Measurements from ENCODE around the gene RIMKLB. TPM values are rescaled to one million over a fixed set of nuclear protein-coding genes. Genes with fewer than 3 reads are reported as not detected.

Gene RIMKLB
- total and polyA plus RNA-seq, 10 of the 15 experiments (the other 5 are each of a cell fraction or from before 2014, with no cell fraction given), result 0.15 to 0.83 (median 0.46) TPM

- TF ChIP-seq CREM (IDR thresholded peaks at IDR 0.05; ENCODE audit: low read depth), result no peak
- no peak for TF ChIP-seq SIX5 (IDR thresholded peaks at IDR 0.05; ENCODE audit: low read depth, low read length, severe bottlenecking)
- no peak for TF ChIP-seq FOXK2 (IDR thresholded peaks at IDR 0.05)
Measured at GRCh38 chr12:8661751-8662150, 36.0 kb upstream of the RIMKLB start (continued).

GRCh38 chr12:8662593-8662992, 35.2 kb upstream of the RIMKLB start, which contains the start of gene MFAP5:
MFAP5 (minus strand) TSS chr12:8662826; CDS start chr12:8662104, 722 bp downstream.
- H3K27ac ChIP-seq (ENCODE audit: control insufficient read depth, insufficient read depth), result no peak within 1 kb of the TSS
- H3K36me3 ChIP-seq (ENCODE audit: control insufficient read depth in 2 of 2, insufficient read depth in 2 of 2, low read length in 1 of 2), result no peaks in the 10 kb centered on the region
- no peak for FAIRE-seq
- no peak within 1 kb of the TSS for H3K4me2 ChIP-seq (ENCODE audit: control insufficient read depth, insufficient read depth)
- peaks cover 0 to 5% of the 10 kb centered on the region in 2 experiments; a peak in 2 of 4 replicates for H3K27me3 ChIP-seq (replicated peaks in 1 of 2; ENCODE audit: control insufficient read depth in 2 of 2, insufficient read depth in 2 of 2, low read length in 1 of 2)
- H3K79me2 ChIP-seq (ENCODE audit: control insufficient read depth, insufficient read depth, low read length), result no peaks in the 10 kb centered on the region
- H3K4me3 ChIP-seq, result no peak within 1 kb of the TSS
- CTCF ChIA-PET, result interaction anchor here (1.2 to 1.6 kb wide), 2 partner anchors 228 to 376 kb away, joined by 4 to 5 read pairs; no protein-coding TSS in a partner anchor
- RAD21 ChIA-PET (ENCODE audit: unreplicated experiment), result no interaction called here
- intact Hi-C loops (cut with micrococcal nuclease; ENCODE audit: unreplicated experiment), result loop anchor here (5.0 kb wide), 1 partner anchor 375 kb away; no protein-coding TSS in a partner anchor
- POLR2A ChIA-PET, result no interaction called here
- H4K20me1 ChIP-seq (ENCODE audit: control insufficient read depth, insufficient read depth), result no peaks in the 10 kb centered on the region
- in situ Hi-C loops (cut with MboI), result no loop called here
- H3K4me1 ChIP-seq (ENCODE audit: control insufficient read depth, insufficient read depth, low read length), result no peaks in the 10 kb centered on the region
- no peak within 1 kb of the TSS for H3K9ac ChIP-seq (ENCODE audit: control insufficient read depth, insufficient read depth, low read length)
- H3K9me3 ChIP-seq (replicated peaks; ENCODE audit: control insufficient read depth, insufficient read depth, low read length), result no peaks in the 10 kb centered on the region; the same call in 2 of the 3 replicates
- ATAC-seq, result no peak
- no peak for DNase-seq (ENCODE audit: low read depth, low spot score)
- SMC1A ChIA-PET (ENCODE audit: uncharacterized antibody, unreplicated experiment), result no interaction called here
- BruUV-seq (replicated peaks), result no TSS peak
- 80% methylated on average over 6 of the region's 6 CpGs for WGBS (ENCODE audit: insufficient coverage, insufficient replicate concordance, low lambda C conversion rate, missing lambda C conversion rate)
- H2AFZ ChIP-seq (ENCODE audit: control insufficient read depth, low read depth, low read length), result no peak within 1 kb of the TSS
- TF ChIP-seq IKZF1 (conservative IDR thresholded peaks at IDR 0.05), result no peak
- TF ChIP-seq MEF2B (IDR thresholded peaks at IDR 0.05; ENCODE audit: partially characterized antibody, poor library complexity, severe bottlenecking), result no peak
- TF ChIP-seq GABPA (IDR thresholded peaks at IDR 0.05; ENCODE audit: low read depth), result no peak
- no peak for TF ChIP-seq ZZZ3 (IDR thresholded peaks at IDR 0.05; ENCODE audit: control insufficient read depth, insufficient read length, low read depth)
- TF ChIP-seq SMARCA5 (IDR thresholded peaks at IDR 0.05), result no peak
- TF ChIP-seq STAT3 (IDR thresholded peaks at IDR 0.05; ENCODE audit: low read depth, low read length), result no peak
- no peak for TF ChIP-seq RAD21 (IDR thresholded peaks at IDR 0.05; ENCODE audit: insufficient read depth, low read depth, low read length)
- TF ChIP-seq ATF2 (IDR thresholded peaks at IDR 0.05; ENCODE audit: low read length), result no peak
- no peak for TF ChIP-seq EED (IDR thresholded peaks at IDR 0.05; ENCODE audit: low read depth)
- no peak for TF ChIP-seq ZNF217 (IDR thresholded peaks at IDR 0.05)
- no peak for TF ChIP-seq ZBTB11 (CRISPR knock-in tag; IDR thresholded peaks at IDR 0.05)
- TF ChIP-seq BACH1 (IDR thresholded peaks at IDR 0.05; ENCODE audit: borderline replicate concordance), result no peak
- TF ChIP-seq ZBED1 (IDR thresholded peaks at IDR 0.05; ENCODE audit: borderline replicate concordance), result no peak
- TF ChIP-seq USF1 (IDR thresholded peaks at IDR 0.05; ENCODE audit: borderline replicate concordance, extremely low read length, insufficient read depth, low read depth, low read length), result no peak
- no peak for TF ChIP-seq WRNIP1 (IDR thresholded peaks at IDR 0.05; ENCODE audit: borderline replicate concordance, low read depth, low read length)
- no peak for TF ChIP-seq SIN3A (IDR thresholded peaks at IDR 0.05; ENCODE audit: low read depth, low read length)
- no peak for TF ChIP-seq SPI1 (IDR thresholded peaks at IDR 0.05; ENCODE audit: borderline replicate concordance, insufficient read depth, low read depth, low read length)
- TF ChIP-seq YBX1 (IDR thresholded peaks at IDR 0.05), result no peak
